ENCODE results near the gene MPP4. TPM values are rescaled to one million over a fixed set of nuclear protein-coding genes. Genes with fewer than 3 reads are reported as not detected.
A peak's percentile ranks its signal among the peaks of the same experiment; 100 is the strongest.

Gene MPP4
- total and polyA plus RNA-seq, 2 of the 13 experiments (the other 11 are each of a cell fraction or from before 2014, with no cell fraction given): not detected

GRCh38 chr2:201642579-201643215 lies 55.7 kb downstream of the MPP4 start (continued):
- peak; percentile 90 for TF ChIP-seq ZNF891 (CRISPR knock-in tag; IDR thresholded peaks at IDR 0.05)
- no peak for TF ChIP-seq ZFP1 (CRISPR knock-in tag; IDR thresholded peaks at IDR 0.05)
- no peak for TF ChIP-seq ZSCAN29 (CRISPR knock-in tag; conservative IDR thresholded peaks at IDR 0.05)
- 0 out of 2 replicates have a peak, but pooled peaks have one; percentile 80 for TF ChIP-seq ARHGAP35 (CRISPR knock-in tag; IDR thresholded peaks at IDR 0.05; ENCODE audit: borderline replicate concordance)
- no peak for TF ChIP-seq SMC3 (IDR thresholded peaks at IDR 0.05; ENCODE audit: low read length)
- TF ChIP-seq PHF8 (CRISPR knock-in tag; IDR thresholded peaks at IDR 0.05): peak; percentile 97
- peak; percentile 57 for TF ChIP-seq MED8 (CRISPR knock-in tag; IDR thresholded peaks at IDR 0.05; ENCODE audit: insufficient replicate concordance)
- peak; percentile 80; the same call in 1 of the 2 replicates for TF ChIP-seq THAP8 (CRISPR knock-in tag; IDR thresholded peaks at IDR 0.05; ENCODE audit: borderline replicate concordance)
- TF ChIP-seq HIVEP1 (CRISPR knock-in tag; IDR thresholded peaks at IDR 0.05): peak; percentile 45; the same call in 1 of the 2 replicates
- TF ChIP-seq ZFP62 (CRISPR knock-in tag; IDR thresholded peaks at IDR 0.05): no peak
- no peak for TF ChIP-seq SETDB1 (CRISPR knock-in tag; IDR thresholded peaks at IDR 0.05; ENCODE audit: borderline replicate concordance)
- TF ChIP-seq RARA (CRISPR knock-in tag; IDR thresholded peaks at IDR 0.05): peak; percentile 30; the same call in 1 of the 2 replicates
- TF ChIP-seq MYNN (CRISPR knock-in tag; IDR thresholded peaks at IDR 0.05; ENCODE audit: low read depth): no peak
- no peak for TF ChIP-seq ZNF382 (CRISPR knock-in tag; IDR thresholded peaks at IDR 0.05; ENCODE audit: borderline replicate concordance)
- TF ChIP-seq SRSF9 (IDR thresholded peaks at IDR 0.05; ENCODE audit: borderline replicate concordance, insufficient read depth, low read depth, low read length, poor library complexity, severe bottlenecking): no peak
- TF ChIP-seq MEF2D (CRISPR knock-in tag; IDR thresholded peaks at IDR 0.05): 0 out of 2 replicates have a peak, but pooled peaks have one; percentile 56
- TF ChIP-seq HES4 (CRISPR knock-in tag; IDR thresholded peaks at IDR 0.05; ENCODE audit: borderline replicate concordance): peak; percentile 74; the same call in 1 of the 2 replicates
- TF ChIP-seq MEIS1 (CRISPR knock-in tag; IDR thresholded peaks at IDR 0.05; ENCODE audit: borderline replicate concordance): 0 out of 2 replicates have a peak, but pooled peaks have one; percentile 31
- peak; percentile 93 for TF ChIP-seq KAT8 (CRISPR knock-in tag; IDR thresholded peaks at IDR 0.05)
- TF ChIP-seq SALL2 (CRISPR knock-in tag; IDR thresholded peaks at IDR 0.05): peak; percentile 67; the same call in 1 of the 2 replicates
- TF ChIP-seq, protein P1, sequence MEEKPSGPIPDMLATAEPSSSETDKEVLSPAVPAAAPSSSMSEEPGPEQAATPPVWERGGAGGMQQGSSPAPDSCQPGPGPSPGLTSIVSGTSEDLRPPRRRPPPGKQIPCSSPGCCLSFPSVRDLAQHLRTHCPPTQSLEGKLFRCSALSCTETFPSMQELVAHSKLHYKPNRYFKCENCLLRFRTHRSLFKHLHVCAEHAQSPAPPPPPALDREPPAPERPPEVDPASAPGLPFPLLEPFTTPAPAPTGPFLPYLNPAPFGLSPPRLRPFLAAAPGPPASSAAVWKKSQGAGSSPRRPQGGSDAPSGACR (CRISPR knock-in tag; IDR thresholded peaks at IDR 0.05): no peak
- peak; percentile 90; the same call in 1 of the 2 replicates for TF ChIP-seq ZNF235 (CRISPR knock-in tag; IDR thresholded peaks at IDR 0.05; ENCODE audit: borderline replicate concordance)
- TF ChIP-seq XRCC5 (optimal IDR thresholded peaks at IDR 0.05; ENCODE audit: low read length): peak; percentile 49
- TF ChIP-seq, protein P2, sequence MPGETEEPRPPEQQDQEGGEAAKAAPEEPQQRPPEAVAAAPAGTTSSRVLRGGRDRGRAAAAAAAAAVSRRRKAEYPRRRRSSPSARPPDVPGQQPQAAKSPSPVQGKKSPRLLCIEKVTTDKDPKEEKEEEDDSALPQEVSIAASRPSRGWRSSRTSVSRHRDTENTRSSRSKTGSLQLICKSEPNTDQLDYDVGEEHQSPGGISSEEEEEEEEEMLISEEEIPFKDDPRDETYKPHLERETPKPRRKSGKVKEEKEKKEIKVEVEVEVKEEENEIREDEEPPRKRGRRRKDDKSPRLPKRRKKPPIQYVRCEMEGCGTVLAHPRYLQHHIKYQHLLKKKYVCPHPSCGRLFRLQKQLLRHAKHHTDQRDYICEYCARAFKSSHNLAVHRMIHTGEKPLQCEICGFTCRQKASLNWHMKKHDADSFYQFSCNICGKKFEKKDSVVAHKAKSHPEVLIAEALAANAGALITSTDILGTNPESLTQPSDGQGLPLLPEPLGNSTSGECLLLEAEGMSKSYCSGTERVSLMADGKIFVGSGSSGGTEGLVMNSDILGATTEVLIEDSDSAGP (CRISPR knock-in tag; IDR thresholded peaks at IDR 0.05; ENCODE audit: borderline replicate concordance): peak; percentile 94
- TF ChIP-seq SATB2 (CRISPR knock-in tag; IDR thresholded peaks at IDR 0.05): 0 out of 2 replicates have a peak, but pooled peaks have one; percentile 81
- peak; percentile 78; the same call in 1 of the 2 replicates for TF ChIP-seq ZNF704 (CRISPR knock-in tag; IDR thresholded peaks at IDR 0.05; ENCODE audit: borderline replicate concordance)
- 0 out of 2 replicates have a peak, but pooled peaks have one; percentile 13 for TF ChIP-seq TGIF2 (CRISPR knock-in tag; IDR thresholded peaks at IDR 0.05)
